ENCODE measurements around the gene OLFM1.

Gene OLFM1

GRCh38 chr9:135087489-135087792, at the start of gene OLFM1:
Gene OLFM1, plus strand, starts transcription at chr9:135087668. Its CDS starts 322 bp downstream, at chr9:135087990.
- DNase-seq = no peak

- DNase-seq = no peak
Observed at GRCh38 chr9:135038331-135038730, 49.1 kb upstream of the OLFM1 start.

GRCh38 chr9:135038826-135039225, 48.6 kb upstream of the OLFM1 start:
- DNase-seq = no peak

- no peak for DNase-seq
Observed at GRCh38 chr9:135039266-135039870, 48.1 kb upstream of the OLFM1 start.

- no peak for DNase-seq
Observed at GRCh38 chr9:135039916-135040645, 47.4 kb upstream of the OLFM1 start.

GRCh38 chr9:135040892-135041291, 46.6 kb upstream of the OLFM1 start:
- DNase-seq = no peak

GRCh38 chr9:135043345-135043744, 44.1 kb upstream of the OLFM1 start:
- no peak for DNase-seq

- DNase-seq = no peak
Observed at GRCh38 chr9:135045264-135045927, 42.1 kb upstream of the OLFM1 start.

GRCh38 chr9:135045928-135046738, 41.3 kb upstream of the OLFM1 start:
- DNase-seq = no peak

GRCh38 chr9:135046739-135047350, 40.6 kb upstream of the OLFM1 start:
- DNase-seq = no peak

GRCh38 chr9:135047521-135047920, 39.9 kb upstream of the OLFM1 start:
- DNase-seq = no peak

GRCh38 chr9:135048046-135048757, 39.3 kb upstream of the OLFM1 start:
- no peak for DNase-seq

- DNase-seq = no peak
Observed at GRCh38 chr9:135048758-135049444, 38.6 kb upstream of the OLFM1 start.

- DNase-seq = no peak
Observed at GRCh38 chr9:135049460-135049859, 38.0 kb upstream of the OLFM1 start.

GRCh38 chr9:135050072-135050990, 37.1 kb upstream of the OLFM1 start:
- no peak for DNase-seq

GRCh38 chr9:135051316-135052038, 36.0 kb upstream of the OLFM1 start:
- no peak for DNase-seq

GRCh38 chr9:135053133-135053532, 34.3 kb upstream of the OLFM1 start:
- DNase-seq = no peak

GRCh38 chr9:135055181-135055580, 32.3 kb upstream of the OLFM1 start:
- DNase-seq = no peak

- no peak for DNase-seq
Observed at GRCh38 chr9:135056541-135056940, 30.9 kb upstream of the OLFM1 start.
